OCI-LY1 (cell line): ENCODE results near the gene SLC14A1.

ENCODE experiments used
- EZH2 ChIP-seq: fragments of 200-600 bp; sonication (generic), shearing (Covaris generic); IDR thresholded peaks from 2 replicates; pipeline ENCODE4 v1.8.0; 2017; ENCODE audit warnings: borderline replicate concordance, mixed run types, mild to moderate bottlenecking, antibody characterized with exemption, low read length, moderate library complexity, mixed read lengths
- TF ChIP-seq, protein P1 (sequence below): fragments of 200-600 bp; sonication (generic), shearing (Covaris generic); IDR thresholded peaks from 2 replicates; pipeline ENCODE4 v1.5.1; 2017; ENCODE audit warnings: mild to moderate bottlenecking, antibody characterized with exemption, low read length, moderate library complexity, mixed read lengths

DNA sequence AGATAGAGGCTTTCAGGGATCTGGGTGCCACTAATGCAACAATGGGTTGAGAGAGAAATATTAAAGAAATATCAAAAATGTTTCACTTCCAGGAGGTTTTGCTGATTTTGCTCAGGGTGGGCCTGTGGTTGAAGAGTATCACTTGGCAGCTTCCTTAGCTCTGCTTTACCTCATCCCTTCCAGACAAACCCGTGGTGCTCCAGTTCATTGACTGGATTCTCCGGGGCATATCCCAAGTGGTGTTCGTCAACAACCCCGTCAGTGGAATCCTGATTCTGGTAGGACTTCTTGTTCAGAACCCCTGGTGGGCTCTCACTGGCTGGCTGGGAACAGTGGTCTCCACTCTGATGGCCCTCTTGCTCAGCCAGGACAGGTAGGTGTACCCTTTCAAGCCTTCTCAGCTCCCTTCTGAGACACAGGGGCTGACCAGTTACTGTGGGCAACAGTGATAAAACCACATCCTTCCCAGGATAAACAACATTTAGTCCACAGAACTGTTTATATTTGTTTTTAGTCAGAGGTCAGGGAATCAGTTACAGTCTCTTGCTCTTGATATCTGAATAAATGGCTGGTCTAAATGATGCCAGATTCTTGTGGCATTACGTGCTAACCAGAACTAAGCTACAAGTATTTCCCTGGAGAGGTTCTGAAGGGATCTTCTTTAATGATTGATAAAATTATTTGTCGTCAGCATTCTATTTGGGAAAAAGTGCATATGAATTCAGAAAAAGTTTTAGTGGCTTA is 7.0 kb downstream of the SLC14A1 start:
- TF ChIP-seq, protein P1, sequence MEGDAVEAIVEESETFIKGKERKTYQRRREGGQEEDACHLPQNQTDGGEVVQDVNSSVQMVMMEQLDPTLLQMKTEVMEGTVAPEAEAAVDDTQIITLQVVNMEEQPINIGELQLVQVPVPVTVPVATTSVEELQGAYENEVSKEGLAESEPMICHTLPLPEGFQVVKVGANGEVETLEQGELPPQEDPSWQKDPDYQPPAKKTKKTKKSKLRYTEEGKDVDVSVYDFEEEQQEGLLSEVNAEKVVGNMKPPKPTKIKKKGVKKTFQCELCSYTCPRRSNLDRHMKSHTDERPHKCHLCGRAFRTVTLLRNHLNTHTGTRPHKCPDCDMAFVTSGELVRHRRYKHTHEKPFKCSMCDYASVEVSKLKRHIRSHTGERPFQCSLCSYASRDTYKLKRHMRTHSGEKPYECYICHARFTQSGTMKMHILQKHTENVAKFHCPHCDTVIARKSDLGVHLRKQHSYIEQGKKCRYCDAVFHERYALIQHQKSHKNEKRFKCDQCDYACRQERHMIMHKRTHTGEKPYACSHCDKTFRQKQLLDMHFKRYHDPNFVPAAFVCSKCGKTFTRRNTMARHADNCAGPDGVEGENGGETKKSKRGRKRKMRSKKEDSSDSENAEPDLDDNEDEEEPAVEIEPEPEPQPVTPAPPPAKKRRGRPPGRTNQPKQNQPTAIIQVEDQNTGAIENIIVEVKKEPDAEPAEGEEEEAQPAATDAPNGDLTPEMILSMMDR: no peak
- no peak for TF ChIP-seq EZH2
